SK-N-MC (cell line): Measurements from ENCODE around the gene CTU2.

Experiments
- DNase-seq: peaks from one replicate; pipeline ENCODE4 v3.0.0-alpha.2; 2011; ENCODE audit warnings: low read depth, low spot score
- H3K27ac ChIP-seq: fragments of 200-600 bp; sonication (generic); 2 replicates; pipeline ENCODE4 v1.5.1; 2016; ENCODE audit warnings: mixed run types
- H3K36me3 ChIP-seq: fragments of 200-600 bp; sonication (generic); 2 replicates; pipeline ENCODE4 v1.6.1; 2017; ENCODE audit warnings: antibody characterized with exemption, low read length, mixed read lengths; ENCODE audit not compliant: insufficient read depth
- H3K4me3 ChIP-seq: fragments of 200-600 bp; sonication (generic); 2 replicates; pipeline ENCODE4 v1.5.1; 2016
- H3K9ac ChIP-seq: fragments of 200-600 bp; sonication (generic); 2 replicates; pipeline ENCODE4 v1.8.0; 2017; ENCODE audit warnings: mixed run types, mixed read lengths; ENCODE audit not compliant: insufficient read length
- H3K9me3 ChIP-seq: fragments of 200-600 bp; sonication (generic); 2 replicates; pipeline ENCODE4 v1.6.1; 2017; ENCODE audit warnings: low read depth, mild to moderate bottlenecking, antibody characterized with exemption, low read length, moderate library complexity, mixed read lengths
- EZH2 ChIP-seq: fragments of 200-600 bp; sonication (generic); IDR thresholded peaks from one replicate; pipeline ENCODE4 v1.6.1; 2017; ENCODE audit warnings: antibody characterized with exemption
- FOXP2 ChIP-seq: optimal IDR thresholded peaks from 2 replicates; pipeline ENCODE3; 2011; ENCODE audit warnings: mild to moderate bottlenecking, moderate library complexity; ENCODE audit not compliant: insufficient read depth; ENCODE audit errors: extremely low read length, control extremely low read depth
- POLR2AphosphoS5 ChIP-seq: IDR thresholded peaks from 2 replicates; pipeline ENCODE4 v1.6.1; 2012; ENCODE audit warnings: mild to moderate bottlenecking, low read depth, low read length, borderline replicate concordance

CTU2 gene

GRCh38 chr16:88726408-88726749 is 20.1 kb downstream of the CTU2 start:
- Histone ChIP-seq H3K36me3 (no peaks in the 10 kb centered on the region; the same call in 1 of the 2 replicates), H3K9me3 (no peaks in the 10 kb centered on the region), H3K9ac (no peak overlapping the region), H3K27ac (no peak overlapping the region), H3K4me3 (no peak overlapping the region)
- TF ChIP-seq EZH2 (no peak), POLR2AphosphoS5 (no peak), FOXP2 (no peak)
- no peak for DNase-seq

GRCh38 chr16:88726981-88727380 is 20.7 kb downstream of the CTU2 start:
- TF ChIP-seq POLR2AphosphoS5, result no peak
- TF ChIP-seq EZH2, result no peak
- Histone ChIP-seq H3K9me3 (no peaks in the 10 kb centered on the region), H3K27ac (no peak overlapping the region), H3K9ac (no peak overlapping the region), H3K36me3 (no peaks in the 10 kb centered on the region; the same call in 1 of the 2 replicates), H3K4me3 (no peak overlapping the region)
- DNase-seq, result no peak

DNA sequence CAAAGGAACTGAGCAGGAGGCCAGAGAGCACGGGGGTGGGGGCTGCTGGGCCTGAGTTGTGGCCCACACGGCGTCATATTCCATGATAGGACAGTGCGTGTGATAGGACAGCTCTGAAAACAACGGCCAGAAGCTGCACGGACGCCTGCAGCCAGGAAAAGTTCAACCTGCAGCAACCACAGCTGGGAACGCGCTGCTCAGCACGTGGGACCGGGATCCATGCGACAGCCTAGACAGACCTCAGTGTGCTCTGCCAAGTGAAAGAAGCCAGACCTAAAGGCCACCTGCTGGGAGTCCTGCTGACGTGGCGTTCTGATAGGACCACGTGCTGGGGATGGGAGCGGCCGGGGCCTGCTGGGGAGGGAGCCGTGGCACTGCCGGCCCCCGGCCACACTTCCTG is 21.6 kb downstream of the CTU2 start:
- H3K9ac ChIP-seq, result no peak overlapping the region
- H3K36me3 ChIP-seq, result no peaks in the 10 kb centered on the region; the same call in 1 of the 2 replicates
- no peak overlapping the region for H3K27ac ChIP-seq
- TF ChIP-seq EZH2 (no peak), POLR2AphosphoS5 (no peak), FOXP2 (no peak)
- no peak overlapping the region for H3K4me3 ChIP-seq
- no peaks in the 10 kb centered on the region for H3K9me3 ChIP-seq
- peak; percentile 16 for DNase-seq

DNA sequence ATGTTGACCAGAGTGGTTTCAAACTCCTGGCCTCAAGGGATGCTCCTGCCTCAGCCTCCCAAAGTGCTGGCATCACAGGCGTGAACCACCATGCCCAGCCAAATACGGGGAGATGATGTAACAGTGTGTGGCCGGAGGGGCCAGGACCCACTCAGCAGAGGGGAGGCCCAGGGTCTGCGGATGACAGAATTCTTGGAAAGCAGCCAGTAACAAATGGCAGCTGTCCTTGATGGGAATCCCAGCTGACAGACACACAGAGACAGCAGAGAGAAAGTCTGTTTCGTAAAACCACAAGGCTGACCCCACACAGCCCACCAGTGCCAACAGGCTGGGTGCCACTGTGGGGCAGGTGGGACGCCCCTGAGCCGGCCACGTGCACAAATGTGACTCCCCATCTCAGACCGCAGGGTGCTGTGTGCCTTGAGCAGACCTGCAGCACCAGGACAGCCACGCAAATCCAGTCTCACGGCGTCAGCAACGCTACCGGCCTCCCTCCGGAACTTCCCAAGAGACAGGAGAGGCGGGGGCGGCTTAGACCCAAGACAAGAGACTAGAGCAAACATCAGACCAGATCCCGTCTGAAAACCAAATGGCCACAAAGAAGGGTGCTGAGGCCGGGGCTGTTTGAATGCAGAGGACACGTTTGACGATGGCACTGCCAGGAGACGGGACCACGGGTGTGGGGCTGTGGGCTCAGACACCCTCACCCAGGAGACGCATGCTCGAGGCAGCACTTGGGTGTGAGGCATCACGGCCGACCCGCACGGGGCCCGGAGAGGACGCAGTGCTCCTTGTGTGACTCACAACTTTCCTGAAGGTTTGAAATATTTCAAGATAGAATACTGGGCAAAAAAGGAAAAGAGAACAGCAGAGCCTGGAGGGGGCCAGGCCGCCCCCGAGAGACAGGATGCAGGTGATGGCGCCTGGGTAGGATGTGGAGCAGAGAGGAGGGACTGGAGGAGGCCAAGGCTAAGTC is 24.6 kb downstream of the CTU2 start:
- Histone ChIP-seq H3K36me3 (no peaks in the 10 kb centered on the region; the same call in 1 of the 2 replicates), H3K27ac (no peak overlapping the region)
- DNase-seq, result no peak

DNA sequence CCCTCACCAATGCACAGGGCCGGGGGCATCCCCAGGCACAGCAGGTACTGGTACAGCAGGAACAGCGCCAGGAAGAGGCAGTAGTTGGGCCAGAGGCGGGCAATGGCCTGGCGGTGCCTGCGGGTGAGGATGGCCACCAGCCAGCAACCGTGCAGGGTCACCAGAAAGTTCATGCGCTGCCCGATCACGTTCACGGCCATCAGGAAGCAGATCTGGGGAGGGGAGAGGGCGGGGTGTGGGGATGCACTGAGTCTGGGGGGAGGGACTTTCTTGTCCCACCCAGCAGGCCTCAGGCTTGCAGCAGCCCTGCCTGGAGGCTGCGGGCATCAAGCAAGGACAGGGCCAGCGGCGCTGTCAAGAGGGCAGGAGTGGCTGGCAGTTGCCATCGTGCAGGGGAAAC is 25.4 kb downstream of the CTU2 start:
- no peak for DNase-seq
- Histone ChIP-seq H3K36me3 (no peaks in the 10 kb centered on the region; the same call in 1 of the 2 replicates), H3K9ac (no peak overlapping the region), H3K27ac (no peak overlapping the region), H3K4me3 (no peak overlapping the region), H3K9me3 (no peaks in the 10 kb centered on the region)
- no peak for TF ChIP-seq EZH2
- no peak for TF ChIP-seq POLR2AphosphoS5
- TF ChIP-seq FOXP2, result no peak

More for the DNA sequence above, 24.6 kb downstream of the CTU2 start:
- TF ChIP-seq FOXP2 (no peak), EZH2 (no peak), POLR2AphosphoS5 (no peak)
- Histone ChIP-seq H3K4me3 (no peak overlapping the region), H3K9ac (no peak overlapping the region), H3K9me3 (no peaks in the 10 kb centered on the region)

- H3K9me3 ChIP-seq, result no peaks in the 10 kb centered on the region
- no peak for DNase-seq
- no peak overlapping the region for H3K27ac ChIP-seq
- no peak for TF ChIP-seq FOXP2
- no peaks in the 10 kb centered on the region; the same call in 1 of the 2 replicates for H3K36me3 ChIP-seq
- H3K9ac ChIP-seq, result no peak overlapping the region
- H3K4me3 ChIP-seq, result no peak overlapping the region
Measured at GRCh38 chr16:88732172-88732960, 26.1 kb downstream of the CTU2 start.

DNA sequence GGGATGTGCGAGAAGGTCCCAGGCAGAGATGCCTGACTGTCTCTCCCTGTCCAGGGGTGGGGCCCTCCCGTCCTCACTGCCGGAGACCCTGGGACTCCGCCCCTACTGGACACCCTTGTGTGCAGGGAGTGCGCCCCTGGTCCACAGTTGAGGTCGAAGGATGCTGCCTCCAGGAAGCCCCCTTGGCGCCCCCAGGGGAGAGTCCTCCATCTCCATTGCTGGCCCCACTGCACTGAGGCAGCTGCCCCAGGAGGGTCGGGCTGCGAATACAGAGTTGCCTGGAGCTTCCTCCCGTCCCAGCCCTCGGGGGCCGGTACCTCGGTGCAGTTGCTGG is 26.6 kb downstream of the CTU2 start:
- Histone ChIP-seq H3K9ac (no peak overlapping the region), H3K27ac (no peak overlapping the region), H3K9me3 (no peaks in the 10 kb centered on the region), H3K36me3 (no peaks in the 10 kb centered on the region; the same call in 1 of the 2 replicates), H3K4me3 (no peak overlapping the region)
- DNase-seq, result no peak
- no peak for TF ChIP-seq FOXP2
- no peak for TF ChIP-seq EZH2

DNA sequence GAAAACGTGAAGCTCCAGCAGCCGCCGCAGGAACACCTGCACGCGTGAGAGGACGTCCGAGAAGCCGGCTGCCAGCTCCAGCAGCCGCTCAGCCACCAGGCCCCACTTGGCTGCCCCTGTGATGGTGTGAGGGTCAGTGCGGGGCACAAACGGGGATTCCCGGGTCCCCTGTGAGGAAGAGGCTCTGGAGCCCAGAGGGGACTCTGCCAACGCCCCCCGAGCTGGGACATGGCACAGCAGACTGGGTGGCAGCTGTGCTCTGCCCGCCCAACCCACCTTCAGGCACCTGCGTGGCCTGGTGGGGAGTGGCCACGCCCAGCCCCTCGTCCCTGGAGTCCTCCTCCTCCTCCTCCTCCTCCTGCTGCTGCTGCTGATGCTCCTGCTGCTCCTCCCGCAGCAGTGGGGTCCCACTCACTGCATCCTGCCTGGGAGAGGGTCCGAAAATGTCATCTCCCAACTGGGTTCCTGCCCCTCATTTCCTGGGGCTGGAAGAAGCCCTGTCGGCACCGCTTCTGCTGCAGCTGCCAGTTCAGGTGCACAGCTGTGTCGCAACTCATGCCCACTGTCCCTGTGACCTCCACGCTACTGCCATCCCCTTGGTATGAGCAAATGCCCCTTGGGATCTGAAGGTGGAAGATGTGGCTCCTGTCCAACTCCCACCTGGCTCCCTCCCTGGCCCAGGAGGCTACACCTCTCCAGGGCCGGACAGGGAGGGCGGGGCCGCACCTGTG is 27.5 kb downstream of the CTU2 start:
- H3K27ac ChIP-seq, result no peak overlapping the region
- no peak overlapping the region for H3K9ac ChIP-seq
- H3K9me3 ChIP-seq, result no peaks in the 10 kb centered on the region
- DNase-seq, result no peak
- no peak overlapping the region for H3K4me3 ChIP-seq
- H3K36me3 ChIP-seq, result no peaks in the 10 kb centered on the region; the same call in 1 of the 2 replicates
- TF ChIP-seq POLR2AphosphoS5 (no peak), EZH2 (no peak), FOXP2 (no peak)
